ENCODE measurements around the gene MAD1L1. TPM values are rescaled to one million over a fixed set of nuclear protein-coding genes. Genes with fewer than 3 reads are reported as not detected.

Gene MAD1L1
- total RNA-seq, 1 experiment from 2014 or later = 38.5 TPM

GRCh38 chr7:1819259-1819841 lies 413.4 kb downstream of the MAD1L1 start:
- H3K9me3 ChIP-seq (ENCODE audit: control insufficient read depth in 1 of 2, insufficient read depth in 1 of 2, low read depth in 1 of 2, low read length in 2 of 2) = no peaks in the 10 kb centered on the region
- CTCF ChIA-PET = no interaction called here
- H3K4me1 ChIP-seq (ENCODE audit: control insufficient read depth in 1 of 2, insufficient read depth in 2 of 2, low read length in 2 of 2) = no peaks in the 10 kb centered on the region
- intact Hi-C loops (cut with micrococcal nuclease) = no loop called here
- no peak for ATAC-seq
- H3K79me2 ChIP-seq (ENCODE audit: insufficient read depth, low read length) = no peaks in the 10 kb centered on the region
- RAD21 ChIA-PET (ENCODE audit: low non-redundant PET in 1 of 2, low total read pairs in 2 of 2, uncharacterized antibody in 2 of 2, unreplicated experiment in 2 of 2) = no interaction called here
- POLR2A ChIA-PET = no interaction called here
- no peak overlapping the region for H3K27ac ChIP-seq (ENCODE audit: low read depth, low read length)
- no peaks in the 10 kb centered on the region for H3K9me2 ChIP-seq (ENCODE audit: insufficient read depth)
- TF ChIP-seq CBX3 (IDR thresholded peaks at IDR 0.05; ENCODE audit: low read depth) = no peak
- no peak for TF ChIP-seq ZNF274 (IDR thresholded peaks at IDR 0.05; ENCODE audit: low read depth, low read length)
- no peak for TF ChIP-seq CEBPB (IDR thresholded peaks at IDR 0.05; ENCODE audit: low read depth)
- TF ChIP-seq SRF (IDR thresholded peaks at IDR 0.05; ENCODE audit: low read depth) = no peak
- TF ChIP-seq ZBTB33 (IDR thresholded peaks at IDR 0.05; ENCODE audit: extremely low read depth, insufficient replicate concordance, low read length) = no peak
- TF ChIP-seq SP1 (IDR thresholded peaks at IDR 0.05; ENCODE audit: low read depth) = no peak
- TF ChIP-seq RAD21 (IDR thresholded peaks at IDR 0.05; ENCODE audit: low read depth) = no peak
- no peak for TF ChIP-seq POLR2A (IDR thresholded peaks at IDR 0.05; ENCODE audit: borderline replicate concordance, extremely low read depth, insufficient read depth, insufficient read length)
- TF ChIP-seq POLR2AphosphoS5 (IDR thresholded peaks at IDR 0.05; ENCODE audit: low read depth, low read length) = no peak
- TF ChIP-seq ATF3 (IDR thresholded peaks at IDR 0.05) = no peak
- no peak for TF ChIP-seq FOSL1 (IDR thresholded peaks at IDR 0.05; ENCODE audit: low read depth)
- no peak for TF ChIP-seq ELF1 (IDR thresholded peaks at IDR 0.05; ENCODE audit: borderline replicate concordance, low read depth)
- no peak for TF ChIP-seq JUND (IDR thresholded peaks at IDR 0.05)
- no peak for TF ChIP-seq EGR1 (IDR thresholded peaks at IDR 0.05; ENCODE audit: low read depth)
- no peak for TF ChIP-seq ZFX (IDR thresholded peaks at IDR 0.05)
- no peak overlapping the region for H3K4me3 ChIP-seq (replicated peaks in 1 of 2; ENCODE audit: low read depth in 1 of 2, low read length in 2 of 2)
- H2AFZ ChIP-seq (ENCODE audit: low read depth, low read length, poor library complexity, severe bottlenecking) = no peak overlapping the region
- H3K9ac ChIP-seq (ENCODE audit: low read length) = no peak overlapping the region
- H4K20me1 ChIP-seq (ENCODE audit: insufficient read depth) = no peaks in the 10 kb centered on the region
- BruUV-seq (replicated peaks) = no TSS peak
- no peaks in the 10 kb centered on the region for H3K36me3 ChIP-seq (ENCODE audit: control insufficient read depth in 1 of 2, insufficient read depth in 2 of 2, low read length in 2 of 2)
- H3K4me2 ChIP-seq (ENCODE audit: low read length) = no peak overlapping the region
- DNase-seq (ENCODE audit: low read depth, low spot score) = no peak
- no peaks in the 10 kb centered on the region for H3K27me3 ChIP-seq (ENCODE audit: insufficient read depth, low read length)
